HL-60/S4 treated with phorbol 12-myristate 13-acetate at 8.2 ng/mL for 4 days and 3 days (cell line): ENCODE data around the gene ZNF334.

ENCODE experiments used
- in situ Hi-C: fragments of 300-500 bp; cut with MboI; formaldehyde crosslinking; loops from 2 replicates; pipeline ENCODE4 v1.15.0; 2022; ENCODE audit warnings: low sequenced_read_pairs

ZNF334 gene

GRCh38 chr20:46512943-46513844 is at the start of gene ZNF334:
TSS of gene ZNF334 (minus strand) at chr20:46513559. CDS start at chr20:46512102, 1,457 bp downstream.
- in situ Hi-C loops = no loop called here

- in situ Hi-C loops = no loop called here
These were observed 49.2 kb upstream of the ZNF334 start for GRCh38 chr20:46562373-46563169.

DNA sequence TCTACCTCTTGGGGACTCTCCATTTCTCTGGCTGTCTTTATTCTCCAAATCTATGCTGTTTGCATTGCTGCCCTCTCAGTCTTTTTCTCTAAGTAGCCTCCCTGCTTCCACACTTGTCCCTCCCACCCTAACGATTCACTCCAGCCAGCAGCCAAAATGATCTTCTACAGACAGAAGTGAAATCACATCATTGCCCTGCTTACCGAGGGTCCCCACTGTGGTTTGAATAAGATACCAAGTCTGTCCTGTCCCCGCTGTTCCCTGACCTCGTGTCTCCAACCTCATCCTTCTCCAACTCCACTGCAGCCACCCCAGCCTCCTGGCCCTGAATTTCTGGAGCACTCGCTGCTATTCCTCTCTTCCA is 48.6 kb upstream of the ZNF334 start:
- in situ Hi-C loops = no loop called here

GRCh38 chr20:46559685-46560440 is 46.5 kb upstream of the ZNF334 start:
- in situ Hi-C loops = no loop called here

- in situ Hi-C loops = no loop called here
These were observed 45.6 kb upstream of the ZNF334 start for GRCh38 chr20:46559001-46559400.

- in situ Hi-C loops = no loop called here
These were observed 45.2 kb upstream of the ZNF334 start for GRCh38 chr20:46558511-46558959.

- in situ Hi-C loops = no loop called here
These were observed 44.0 kb upstream of the ZNF334 start for GRCh38 chr20:46557231-46557956.

DNA sequence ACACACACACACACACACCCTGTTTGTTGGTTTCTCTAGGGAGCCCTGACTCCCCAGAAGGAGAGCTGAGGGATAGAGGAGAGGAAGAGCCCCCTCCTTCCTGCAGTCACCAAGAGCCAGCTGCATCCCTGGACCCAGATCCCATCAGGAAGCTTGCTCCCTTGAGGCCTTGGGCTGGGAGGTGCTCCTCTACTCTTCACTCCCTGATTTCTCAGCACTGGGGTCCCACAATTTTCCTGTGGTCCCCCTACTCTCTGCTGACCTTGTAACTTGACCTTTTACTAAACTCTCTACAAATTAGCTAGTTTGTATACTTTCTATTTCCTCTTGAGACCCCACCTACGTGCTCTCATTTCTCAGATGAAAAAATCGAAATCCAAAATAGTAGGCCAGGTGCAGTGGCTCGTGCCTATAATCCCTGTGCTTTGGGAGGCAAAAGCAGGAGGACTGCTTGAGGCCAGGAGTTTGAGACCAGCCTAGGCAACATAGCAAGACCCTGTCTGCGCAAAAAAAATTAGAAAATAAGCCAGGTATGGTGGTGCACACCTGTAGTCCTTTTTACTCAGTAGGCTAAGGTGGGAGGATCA is 42.1 kb upstream of the ZNF334 start:
- in situ Hi-C loops = no loop called here

- in situ Hi-C loops = no loop called here
These were observed 41.5 kb upstream of the ZNF334 start for GRCh38 chr20:46554828-46555227.

GRCh38 chr20:46553926-46554325 is 40.6 kb upstream of the ZNF334 start:
- in situ Hi-C loops = no loop called here

- in situ Hi-C loops = no loop called here
These were observed 39.4 kb upstream of the ZNF334 start for GRCh38 chr20:46552460-46553420.

GRCh38 chr20:46551522-46552381 is 38.4 kb upstream of the ZNF334 start:
- in situ Hi-C loops = no loop called here

GRCh38 chr20:46550461-46550860 is 37.1 kb upstream of the ZNF334 start, which contains the start of gene OCSTAMP:
TSS of gene OCSTAMP (minus strand) at chr20:46550654. CDS start at chr20:46550560, 94 bp downstream.
- in situ Hi-C loops = no loop called here

- in situ Hi-C loops = no loop called here
These were observed 36.0 kb upstream of the ZNF334 start for GRCh38 chr20:46549188-46549972.

DNA sequence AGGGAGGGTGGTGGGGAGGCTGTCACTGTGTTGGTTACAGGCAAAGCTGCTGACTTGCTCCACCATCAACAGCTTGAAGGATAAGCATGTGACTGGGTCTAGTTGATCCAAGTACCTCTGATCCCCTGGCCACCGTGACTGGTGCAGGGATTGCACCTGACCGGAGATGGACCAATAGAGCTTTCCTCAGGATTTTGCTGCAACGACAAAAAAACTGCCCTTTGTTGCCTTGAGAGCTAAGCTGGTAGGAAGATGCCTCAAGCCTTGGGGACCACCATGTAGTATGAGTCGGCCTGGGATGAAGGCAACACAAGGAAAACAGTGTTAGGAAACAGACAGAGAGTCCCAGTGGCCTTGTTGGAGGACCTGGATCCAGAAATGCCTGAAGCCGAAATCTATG is 35.3 kb upstream of the ZNF334 start:
- in situ Hi-C loops = no loop called here

DNA sequence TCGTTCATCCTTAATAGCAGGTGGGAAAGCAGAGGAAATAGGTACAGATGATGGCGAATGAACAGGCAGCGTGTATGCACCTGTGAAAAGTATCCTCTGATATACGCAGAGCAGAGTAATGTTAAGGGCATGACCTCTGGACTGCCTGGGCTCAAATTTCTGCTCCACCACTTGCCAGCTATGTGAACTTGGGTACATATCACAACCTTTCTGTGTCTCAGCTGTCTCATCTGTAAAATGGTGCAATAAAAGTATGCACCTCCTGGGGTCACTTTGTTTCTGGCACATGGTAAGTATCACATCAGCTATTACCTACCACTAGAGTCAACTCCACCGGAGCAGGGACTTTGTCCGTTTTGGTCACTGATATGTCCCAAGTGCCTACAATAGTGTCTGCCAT is 34.6 kb upstream of the ZNF334 start:
- in situ Hi-C loops = no loop called here

DNA sequence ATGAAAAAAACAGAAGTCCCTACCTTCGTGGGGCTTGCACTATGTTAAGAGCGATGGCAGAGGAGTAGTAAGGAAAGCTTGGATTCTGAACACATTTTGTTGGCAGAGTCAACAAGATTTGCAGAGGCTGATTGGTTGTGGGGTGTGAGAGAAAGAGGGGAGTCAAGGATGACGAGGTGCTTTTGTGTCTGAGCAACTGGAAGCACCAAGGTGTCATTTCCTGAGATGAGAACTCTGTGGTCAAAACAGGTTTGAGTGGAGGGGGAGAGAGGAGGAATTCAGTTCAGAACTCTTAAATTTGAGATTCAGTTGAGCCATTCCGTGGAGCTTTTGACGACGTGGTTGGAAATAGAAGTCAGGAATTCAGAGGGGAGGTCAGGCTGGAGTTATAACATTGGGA is 33.6 kb upstream of the ZNF334 start:
- in situ Hi-C loops = no loop called here
